SU-DHL-6 (cell line): ENCODE measurements around the gene ARID4A.

Experiments
- CTCF ChIP-seq: fragments of 200-600 bp; sonication (generic); IDR thresholded peaks from one replicate; pipeline ENCODE4 v1.5.1; 2017; ENCODE audit warnings: antibody characterized with exemption, mild to moderate bottlenecking, low read length, moderate library complexity; ENCODE audit not compliant: insufficient read depth, poor library complexity, severe bottlenecking
- EZH2phosphoT487 ChIP-seq: fragments of 200-600 bp; sonication (generic), shearing (Covaris generic); conservative IDR thresholded peaks from 2 replicates; pipeline ENCODE4 v1.6.1; 2018; ENCODE audit warnings: mild to moderate bottlenecking, antibody characterized with exemption, low read length, moderate library complexity, mixed read lengths

GRCh38 chr14:58283730-58284129, 14.6 kb upstream of the ARID4A start:
- TF ChIP-seq CTCF, result no peak
- no peak for TF ChIP-seq EZH2phosphoT487
